BJ (cell line): Measurements from ENCODE around the gene PRKG1. TPM values are rescaled to one million over a fixed set of nuclear protein-coding genes. Genes with fewer than 3 reads are reported as not detected.

Experiments used
- CTCF ChIA-PET: fragments of 350-600 bp; formaldehyde crosslinking; extraction: SDS; loops from one replicate; lab custom pipeline; 2021; ENCODE audit warnings: antibody characterized with exemption, inconsistent platforms; lab: Yijun Ruan, JAX
- POLR2A ChIA-PET: fragments of 300-600 bp; sonication (Branson Sonifier 250); formaldehyde crosslinking; extraction: SDS; loops from one replicate; lab custom pipeline; 2021; ENCODE audit warnings: antibody characterized with exemption; lab: Charles Lee
- DNase-seq: peaks from one replicate; pipeline ENCODE4 v3.0.0-alpha.2; 2011; ENCODE audit warnings: low read depth
- H3K27me3 ChIP-seq: 2 replicates; pipeline ENCODE4 v1.6.0; 2011; ENCODE audit warnings: low read length; ENCODE audit not compliant: control insufficient read depth, insufficient read depth
- H3K36me3 ChIP-seq: 2 replicates; pipeline ENCODE4 v1.5.1; 2011; ENCODE audit warnings: low read length; ENCODE audit not compliant: control insufficient read depth, insufficient read depth
- H3K4me3 ChIP-seq: 2 replicates; pipeline ENCODE4 v1.5.1; 2011; ENCODE audit warnings: low read depth, mild to moderate bottlenecking, control low read depth, low read length
- CTCF ChIP-seq: IDR thresholded peaks from 2 replicates; pipeline ENCODE4 v1.5.1; 2011; ENCODE audit warnings: low read depth, mild to moderate bottlenecking, control low read depth, inconsistent platforms, low read length, moderate library complexity; ENCODE audit not compliant: insufficient read depth
- polyA plus RNA-seq: library from polyadenylated mRNA; depleted of rRNA; stranded (reverse); fragments of >200 nt; gene quantifications from 2 replicates; pipeline ENCODE4 v1.2.3, GENCODE V29; 2011

The PRKG1 gene
- polyA plus RNA-seq, 1 experiment, result 9.7 TPM

GRCh38 chr10:51924359-51924758 lies 850.1 kb downstream of the PRKG1 start:
- no peaks in the 10 kb centered on the region for H3K27me3 ChIP-seq
- no peak overlapping the region for H3K4me3 ChIP-seq
- CTCF ChIA-PET, result no interaction called here
- no peak for DNase-seq
- TF ChIP-seq CTCF, result no peak
- no peaks in the 10 kb centered on the region for H3K36me3 ChIP-seq
- POLR2A ChIA-PET, result no interaction called here

DNA sequence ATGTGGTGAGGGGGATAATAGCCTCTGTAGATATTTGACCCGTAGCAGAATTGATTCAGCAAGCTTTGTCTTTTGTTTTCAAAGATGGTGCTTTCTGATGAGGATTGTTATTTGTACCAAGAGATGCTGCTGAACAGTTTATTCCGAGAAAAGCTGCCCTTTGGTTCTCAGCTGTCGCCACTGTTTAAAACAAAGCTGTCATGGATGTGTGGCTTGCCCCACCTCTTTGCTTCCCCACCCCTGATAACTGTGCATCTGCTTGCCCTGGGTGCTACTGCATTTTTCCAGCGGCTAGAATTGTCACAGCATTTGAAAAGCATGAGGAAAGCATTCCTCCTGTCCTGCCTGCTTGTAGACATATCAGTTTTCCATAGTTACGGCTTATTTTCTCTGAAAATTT lies 852.0 kb downstream of the PRKG1 start:
- Histone ChIP-seq H3K36me3 (no peaks in the 10 kb centered on the region), H3K4me3 (no peak overlapping the region), H3K27me3 (no peaks in the 10 kb centered on the region)
- DNase-seq, result no peak
- no peak for TF ChIP-seq CTCF
- ChIA-PET CTCF (interaction anchor here (0.9 kb wide), 1 partner anchor 15 kb away, joined by 3 read pairs; no protein-coding TSS in a partner anchor), POLR2A (no interaction called here)

GRCh38 chr10:51928162-51928561 lies 853.9 kb downstream of the PRKG1 start:
- ChIA-PET POLR2A (no interaction called here), CTCF (no interaction called here)
- no peak for TF ChIP-seq CTCF
- Histone ChIP-seq H3K27me3 (no peaks in the 10 kb centered on the region), H3K36me3 (no peaks in the 10 kb centered on the region), H3K4me3 (no peak overlapping the region)
- DNase-seq, result no peak

GRCh38 chr10:51932530-51932929 lies 858.2 kb downstream of the PRKG1 start:
- TF ChIP-seq CTCF, result no peak
- Histone ChIP-seq H3K4me3 (no peak overlapping the region), H3K36me3 (no peaks in the 10 kb centered on the region), H3K27me3 (no peaks in the 10 kb centered on the region)
- POLR2A ChIA-PET, result no interaction called here
- no peak for DNase-seq
- CTCF ChIA-PET, result no interaction called here

GRCh38 chr10:51934373-51934772 lies 860.1 kb downstream of the PRKG1 start:
- TF ChIP-seq CTCF, result no peak
- H3K27me3 ChIP-seq, result no peaks in the 10 kb centered on the region
- no peaks in the 10 kb centered on the region for H3K36me3 ChIP-seq
- CTCF ChIA-PET, result no interaction called here
- no peak overlapping the region for H3K4me3 ChIP-seq
- POLR2A ChIA-PET, result no interaction called here
- DNase-seq, result no peak
